SHP77 treated with DMSO at 0.1 percent for 48 hours (cell line): ENCODE results near the gene KLC3.

Experiments
- DNase-seq: peaks from one replicate; lab custom pipeline; 2025; lab: John Stamatoyannopoulos, UW

The KLC3 gene

DNA sequence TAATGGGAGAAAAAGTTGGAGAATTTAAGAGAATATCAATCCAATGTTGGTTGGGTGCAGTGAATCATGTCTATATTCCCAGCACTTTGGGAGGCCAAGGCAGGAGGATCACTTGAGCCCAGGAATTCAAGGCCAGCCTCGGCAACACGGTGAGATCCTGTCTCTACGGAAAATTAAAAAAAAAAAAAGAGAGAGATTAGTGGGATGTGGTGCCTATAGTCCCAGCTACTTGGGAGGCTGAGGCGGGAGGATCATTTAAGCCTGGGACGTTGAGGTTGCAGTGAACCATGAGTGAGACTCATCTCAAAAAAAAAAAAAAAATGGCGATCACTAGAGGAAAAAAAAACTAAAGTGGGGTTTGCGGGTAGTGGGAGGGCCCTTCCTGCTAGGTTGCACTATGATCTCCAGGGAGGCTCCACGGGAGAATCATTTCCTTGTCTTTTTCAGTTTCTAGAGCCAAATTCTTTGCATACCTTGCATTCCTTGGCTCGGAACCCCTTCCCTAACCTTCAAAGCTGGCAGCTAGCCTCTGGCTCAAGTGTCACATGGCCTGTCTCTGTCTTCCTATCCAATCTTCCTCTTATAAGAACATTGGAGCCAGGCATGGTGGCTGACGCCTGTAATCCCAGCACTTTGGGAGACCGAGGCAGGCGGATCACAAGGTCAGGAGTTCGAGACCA is 35.6 kb downstream of the KLC3 start:
- no peak for DNase-seq

- DNase-seq, result no peak
Observed at GRCh38 chr19:45380107-45380506, 39.6 kb downstream of the KLC3 start.

GRCh38 chr19:45382426-45382825 is 41.9 kb downstream of the KLC3 start:
- no peak for DNase-seq

- DNase-seq, result no peak
Observed at GRCh38 chr19:45385392-45386221, 45.1 kb downstream of the KLC3 start.

DNA sequence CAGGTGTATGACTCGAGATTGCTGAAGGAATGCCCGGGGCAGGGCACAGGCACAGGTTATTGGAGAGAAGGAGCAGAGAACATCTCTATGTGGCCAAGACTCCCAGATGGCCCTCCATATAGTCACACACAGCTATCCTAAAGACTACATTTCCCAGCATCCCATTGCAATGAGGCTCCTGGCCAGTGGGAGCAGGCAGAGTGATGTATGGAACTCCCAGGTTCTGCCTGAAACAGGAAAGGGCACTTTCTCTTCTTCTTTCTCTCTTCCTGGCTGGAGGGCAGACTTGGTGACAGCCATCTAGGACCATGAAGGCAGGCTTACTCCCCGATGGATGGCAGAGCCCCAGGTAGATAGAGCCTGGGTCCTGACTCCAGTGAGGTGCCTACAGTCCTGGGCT is 50.8 kb downstream of the KLC3 start:
- DNase-seq, result no peak

DNA sequence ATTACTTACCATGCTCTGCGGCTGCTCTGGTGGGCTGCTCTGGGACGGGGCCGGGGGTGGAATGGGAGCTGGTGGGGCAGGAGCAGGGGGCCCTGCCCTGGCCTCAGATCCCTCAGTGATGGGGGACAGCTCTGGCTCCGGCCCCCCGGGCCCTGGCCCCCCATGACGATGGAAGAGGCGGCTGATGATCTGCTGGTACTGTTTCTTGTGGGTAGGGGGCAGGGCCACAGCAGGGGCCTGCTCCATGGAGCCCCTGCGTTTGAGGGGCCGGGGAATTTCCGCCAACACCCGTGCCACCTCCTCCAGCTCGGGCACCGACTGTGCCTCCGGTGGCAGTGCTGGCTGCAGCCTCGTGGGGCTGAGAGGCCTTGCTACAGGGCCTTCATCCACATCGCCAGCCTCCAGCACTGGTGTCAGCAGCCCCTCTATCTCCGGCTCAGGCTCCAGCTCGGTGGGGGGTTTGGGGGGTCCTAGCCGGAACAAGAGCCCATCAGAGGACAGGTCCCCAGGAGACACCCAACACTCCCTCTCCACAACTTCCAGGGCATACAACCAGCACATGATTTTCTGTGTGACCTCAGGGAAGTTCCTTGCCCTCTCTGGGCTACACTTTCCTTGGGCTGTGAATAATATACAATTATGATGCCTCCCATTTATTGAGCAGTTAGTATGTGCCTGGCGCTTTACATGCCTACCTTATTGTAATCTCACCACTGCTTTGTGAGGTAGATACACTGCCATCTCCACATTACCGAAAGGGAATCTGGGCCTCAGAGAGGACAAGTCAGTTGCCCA is 51.5 kb downstream of the KLC3 start:
- DNase-seq, result no peak

DNA sequence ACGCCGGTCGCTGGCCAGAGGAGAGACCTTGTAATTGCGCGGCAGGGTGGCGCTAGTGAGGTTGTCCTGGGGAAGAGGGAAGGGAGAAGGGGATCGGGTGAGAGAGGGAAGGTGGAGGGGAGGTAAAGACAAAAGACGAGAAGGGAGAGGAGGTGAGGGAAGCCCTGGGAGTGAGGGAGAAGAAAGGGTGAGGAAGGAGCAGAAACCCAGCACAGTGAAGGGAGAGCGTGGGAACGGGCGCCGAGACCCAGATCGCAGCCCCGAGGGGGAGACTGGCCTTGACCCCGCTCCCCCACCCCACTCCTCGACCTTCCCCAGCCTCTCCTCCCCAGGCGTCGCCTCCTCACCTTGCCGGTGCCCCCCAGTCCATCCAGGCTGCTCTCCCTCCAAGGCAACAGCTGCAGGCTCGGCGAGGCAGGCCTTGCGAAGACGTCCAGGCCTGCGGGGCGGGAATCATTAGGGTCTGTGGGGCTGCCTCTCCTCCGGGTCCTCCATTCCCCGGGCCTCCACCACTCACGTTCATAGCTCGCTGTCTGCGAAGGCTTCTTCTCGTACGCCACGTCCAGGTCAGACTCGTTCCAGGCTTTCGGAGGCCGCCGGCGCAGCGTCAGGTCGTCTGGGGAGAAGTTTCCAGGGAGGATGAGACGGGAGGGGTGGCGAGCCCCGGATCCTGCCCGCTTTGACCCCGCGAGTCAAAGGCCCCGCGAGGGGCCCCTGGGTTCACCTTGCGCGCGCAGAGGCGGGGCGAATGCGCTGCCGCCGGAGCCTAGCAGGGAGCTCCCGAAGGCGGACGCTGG is 55.5 kb downstream of the KLC3 start:
- DNase-seq, result no peak

GRCh38 chr19:45400192-45400591 is 59.6 kb downstream of the KLC3 start:
- DNase-seq, result no peak
